Left ventricle myocardium inferior (tissue), 1 donor: ENCODE data around the gene CLEC2A. TPM values are rescaled to one million over a fixed set of nuclear protein-coding genes. Genes with fewer than 3 reads are reported as not detected.

Source experiments
- DNase-seq: peaks from one replicate; pipeline ENCODE4 v3.0.0-alpha.2; 2020
- H3K27ac ChIP-seq: fragments of 200-600 bp; replicated peaks from 2 replicates; pipeline ENCODE4 v1.8.0; 2021
- H3K27me3 ChIP-seq: fragments of 200-600 bp; 2 replicates; pipeline ENCODE4 v1.8.0; 2021; ENCODE audit warnings: low read depth
- H3K36me3 ChIP-seq: fragments of 200-600 bp; 2 replicates; pipeline ENCODE4 v1.8.0; 2021
- H3K4me1 ChIP-seq: fragments of 200-600 bp; 2 replicates; pipeline ENCODE4 v1.8.0; 2021
- H3K4me3 ChIP-seq: fragments of 200-600 bp; 2 replicates; pipeline ENCODE4 v1.8.0; 2021; ENCODE audit warnings: mild to moderate bottlenecking, moderate library complexity
- H3K9me3 ChIP-seq: fragments of 200-600 bp; replicated peaks from 2 replicates; pipeline ENCODE4 v1.8.0; 2021
- CTCF ChIP-seq: fragments of 200-600 bp; IDR thresholded peaks from 2 replicates; pipeline ENCODE4 v1.8.0; 2021; ENCODE audit warnings: antibody characterized with exemption, mild to moderate bottlenecking, borderline replicate concordance
- intact Hi-C: fragments of 100-400 bp; cut with micrococcal nuclease; formaldehyde crosslinking; loops from one replicate; pipeline ENCODE4 v1.11.0; 2022
- total RNA-seq: library from RNA; stranded (reverse); fragmentation: NEBNext Ultra II Directional; extraction: Animal tissue kit (Norgen Biotek cat#: 25700); gene quantifications from one replicate; pipeline ENCODE4 v1.2.1, GENCODE V29; 2021
- donor health status: DM: no; HTN: yes; CAD: no; lungs with severe emphysema.

The CLEC2A gene
- total RNA-seq, 1 donor from 2014 or later = not detected

DNA sequence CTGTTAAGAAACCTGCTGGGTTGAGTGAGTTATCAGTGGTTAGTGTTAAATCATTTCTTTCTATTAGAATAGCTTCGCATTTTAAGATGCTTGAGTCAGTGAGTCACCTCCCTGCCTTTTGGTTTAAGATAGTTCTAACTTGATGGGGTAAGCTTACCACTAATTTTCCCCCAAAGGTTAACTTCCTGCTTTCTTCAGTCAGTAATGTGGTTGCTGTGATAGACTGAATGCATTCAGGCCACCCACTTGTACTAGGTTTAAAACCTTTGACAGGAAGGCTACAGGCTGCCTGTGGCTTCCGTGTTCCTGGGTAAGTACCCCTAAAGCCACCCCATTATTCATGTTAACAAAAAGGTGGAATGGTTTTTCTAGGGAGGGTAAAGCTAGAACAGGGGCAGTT lies 25.3 kb downstream of the CLEC2A start:
- H3K27me3 ChIP-seq = no peaks in the 10 kb centered on the region
- no peaks in the 10 kb centered on the region for H3K4me1 ChIP-seq
- H3K9me3 ChIP-seq = peaks cover 39% of the 10 kb centered on the region
- no peak for DNase-seq
- H3K36me3 ChIP-seq = no peaks in the 10 kb centered on the region
- no peak overlapping the region for H3K4me3 ChIP-seq
- intact Hi-C loops = loop anchor here (5.0 kb wide), 1 partner anchor 80 kb away; the partner anchor contains the start of gene KLRF1
- TF ChIP-seq CTCF = no peak
- H3K27ac ChIP-seq = no peak overlapping the region

GRCh38 chr12:9902539-9903228 lies 29.5 kb downstream of the CLEC2A start:
- Histone ChIP-seq H3K27ac (no peak overlapping the region), H3K4me1 (no peaks in the 10 kb centered on the region), H3K9me3 (peaks cover 22% of the 10 kb centered on the region), H3K4me3 (no peak overlapping the region), H3K27me3 (peaks cover 1% of the 10 kb centered on the region), H3K36me3 (no peaks in the 10 kb centered on the region)
- TF ChIP-seq CTCF = no peak
- DNase-seq = no peak
- intact Hi-C loops = no loop called here

- intact Hi-C loops = no loop called here
- peaks cover 22% of the 10 kb centered on the region for H3K9me3 ChIP-seq
- H3K4me1 ChIP-seq = no peaks in the 10 kb centered on the region
- no peak for DNase-seq
- H3K27ac ChIP-seq = no peak overlapping the region
- no peak for TF ChIP-seq CTCF
- no peak overlapping the region for H3K4me3 ChIP-seq
- peaks cover 4% of the 10 kb centered on the region for H3K27me3 ChIP-seq
- H3K36me3 ChIP-seq = no peaks in the 10 kb centered on the region
Measured at GRCh38 chr12:9900930-9901329, 31.2 kb downstream of the CLEC2A start.

GRCh38 chr12:9899209-9899608 lies 33.0 kb downstream of the CLEC2A start:
- Histone ChIP-seq H3K4me1 (no peaks in the 10 kb centered on the region), H3K36me3 (no peaks in the 10 kb centered on the region), H3K9me3 (peaks cover 22% of the 10 kb centered on the region), H3K27ac (no peak overlapping the region), H3K4me3 (no peak overlapping the region), H3K27me3 (peaks cover 4% of the 10 kb centered on the region)
- TF ChIP-seq CTCF = no peak
- intact Hi-C loops = no loop called here
- no peak for DNase-seq

DNA sequence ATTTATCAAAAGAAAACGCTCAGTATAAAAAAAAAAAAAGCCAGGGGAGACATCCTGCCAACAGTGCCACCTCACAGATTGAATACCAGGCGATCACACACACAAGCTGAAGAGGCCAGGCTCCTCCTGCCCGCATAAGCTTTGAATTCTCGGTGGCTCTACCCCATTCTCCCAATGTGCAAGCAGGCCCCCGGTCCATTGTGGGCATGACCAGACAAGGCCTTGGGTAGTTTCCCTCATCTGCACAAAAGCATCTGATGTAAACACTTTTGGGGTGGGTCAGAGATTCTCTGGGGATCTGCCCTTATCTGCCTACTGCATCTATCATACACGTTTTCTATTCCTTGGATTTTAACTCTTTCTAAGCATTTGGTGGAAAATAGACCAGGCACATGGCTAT lies 34.6 kb downstream of the CLEC2A start:
- no peak overlapping the region for H3K4me3 ChIP-seq
- H3K4me1 ChIP-seq = no peaks in the 10 kb centered on the region
- intact Hi-C loops = no loop called here
- no peak for DNase-seq
- no peak for TF ChIP-seq CTCF
- H3K27ac ChIP-seq = no peak overlapping the region
- H3K36me3 ChIP-seq = no peaks in the 10 kb centered on the region
- peaks cover 13% of the 10 kb centered on the region for H3K9me3 ChIP-seq
- H3K27me3 ChIP-seq = peaks cover 4% of the 10 kb centered on the region
